HCEC 1CT (cell line): ENCODE measurements around the gene USB1.
A peak's percentile ranks its signal among the peaks of the same experiment; 100 is the strongest.
"Not testable (repeated sequence)": the region's sequence is repeated elsewhere in the genome, so short reads cannot be mapped to it uniquely, and the experiment has no call there.

Experiments used
- DNase-seq: peaks from one replicate; pipeline ENCODE4 v3.0.0-alpha.2; 2017

Gene USB1

GRCh38 chr16:57996406-57997175 lies 4.6 kb upstream of the USB1 start:
- no peak for DNase-seq

GRCh38 chr16:57997176-57997527 lies 4.1 kb upstream of the USB1 start:
- no peak for DNase-seq

GRCh38 chr16:57997528-57998265 lies 3.5 kb upstream of the USB1 start:
- no peak for DNase-seq

GRCh38 chr16:57998486-57998885 lies 2.7 kb upstream of the USB1 start:
- DNase-seq, result no peak

DNA sequence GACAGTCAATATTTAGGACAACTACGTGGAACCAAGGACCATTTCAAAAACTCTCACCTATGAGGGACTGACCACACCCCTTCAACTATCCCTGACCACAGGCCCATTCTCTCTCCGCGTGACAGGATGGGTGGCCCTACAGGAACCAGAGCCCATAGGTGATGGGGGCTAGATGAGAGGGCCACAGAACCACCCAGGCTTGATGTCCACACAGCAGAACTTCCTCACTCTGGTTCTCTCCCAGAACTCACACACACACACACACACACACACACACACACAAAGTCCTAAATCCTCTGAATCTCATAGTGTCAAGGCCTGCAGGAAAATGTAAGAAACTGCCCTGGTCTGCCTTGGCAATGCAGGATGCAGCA lies 2.2 kb upstream of the USB1 start:
- DNase-seq, result no peak

DNA sequence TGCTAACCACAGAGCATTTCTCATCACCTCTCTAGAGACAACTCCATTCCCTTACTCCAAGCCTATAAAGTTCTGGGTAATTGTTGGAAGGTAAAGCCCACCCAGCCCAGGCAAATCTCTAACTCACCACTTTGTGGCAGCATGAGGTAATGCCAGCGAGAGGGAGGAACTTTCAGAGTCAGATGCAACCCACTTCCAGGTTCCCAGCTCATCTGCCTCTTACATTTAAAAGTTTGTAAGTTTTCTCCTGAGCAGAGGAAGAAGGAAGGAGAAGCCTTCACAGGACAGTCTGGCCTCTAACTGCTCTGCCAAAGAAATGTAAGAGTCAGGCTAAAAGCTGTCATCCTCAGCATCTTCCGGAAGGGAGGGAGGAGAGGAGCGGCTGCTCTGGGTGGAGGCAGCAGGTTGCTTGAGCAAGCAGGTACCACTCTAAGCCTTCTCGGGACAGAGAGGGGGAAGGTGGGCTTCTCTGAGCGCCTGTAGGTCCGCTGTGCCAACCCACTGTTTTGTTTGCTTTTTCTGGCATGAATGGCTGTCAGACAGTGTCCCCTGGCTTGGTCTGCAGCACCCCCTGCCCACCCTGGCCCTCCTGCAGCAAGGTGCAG lies 1.7 kb upstream of the USB1 start:
- peak; percentile 7 for DNase-seq

GRCh38 chr16:57999971-58000705 lies 1.1 kb upstream of the USB1 start, which contains the start of gene ZNF319:
Gene ZNF319, minus strand, starts transcription at chr16:58000672. Its CDS starts 2,407 bp downstream, at chr16:57998265.
- no peak for DNase-seq

- no peak for DNase-seq
These were observed 691 bp downstream of the USB1 start for GRCh38 chr16:58001781-58002415.

GRCh38 chr16:58002416-58002800 lies 1.2 kb downstream of the USB1 start:
- DNase-seq, result no peak

- no peak for DNase-seq
These were observed 1.7 kb downstream of the USB1 start for GRCh38 chr16:58002936-58003335.

GRCh38 chr16:58004736-58005135 lies 3.5 kb downstream of the USB1 start:
- not testable (repeated sequence) for DNase-seq

DNA sequence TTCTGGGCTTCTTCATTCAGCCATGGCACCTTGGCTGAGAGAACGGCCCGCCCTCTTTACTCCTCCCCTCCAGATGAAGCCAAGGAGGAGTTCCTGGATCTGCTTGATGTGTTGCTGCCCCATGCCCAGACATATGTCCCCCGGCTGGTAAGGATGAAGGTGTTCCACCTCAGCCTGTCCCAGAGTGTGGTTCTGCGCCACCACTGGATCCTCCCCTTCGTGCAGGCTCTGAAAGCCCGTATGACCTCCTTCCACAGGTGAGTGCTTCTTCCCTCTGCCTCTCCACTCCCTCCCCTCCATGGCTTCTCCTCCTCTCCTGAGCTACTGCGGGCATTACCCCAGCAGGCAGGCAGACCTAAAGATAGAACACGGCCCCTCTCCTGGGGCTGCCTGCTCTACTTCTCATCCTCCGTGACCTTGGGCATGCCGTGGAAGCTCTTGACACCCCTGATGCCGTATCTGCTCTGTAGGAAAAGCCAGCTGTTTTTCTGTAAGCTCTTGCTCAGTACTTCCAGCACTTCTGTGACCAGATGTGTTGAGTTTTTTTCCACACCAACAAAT lies 8.7 kb downstream of the USB1 start:
- DNase-seq, result no peak

- no peak for DNase-seq
These were observed 9.7 kb downstream of the USB1 start for GRCh38 chr16:58010886-58011285.

DNA sequence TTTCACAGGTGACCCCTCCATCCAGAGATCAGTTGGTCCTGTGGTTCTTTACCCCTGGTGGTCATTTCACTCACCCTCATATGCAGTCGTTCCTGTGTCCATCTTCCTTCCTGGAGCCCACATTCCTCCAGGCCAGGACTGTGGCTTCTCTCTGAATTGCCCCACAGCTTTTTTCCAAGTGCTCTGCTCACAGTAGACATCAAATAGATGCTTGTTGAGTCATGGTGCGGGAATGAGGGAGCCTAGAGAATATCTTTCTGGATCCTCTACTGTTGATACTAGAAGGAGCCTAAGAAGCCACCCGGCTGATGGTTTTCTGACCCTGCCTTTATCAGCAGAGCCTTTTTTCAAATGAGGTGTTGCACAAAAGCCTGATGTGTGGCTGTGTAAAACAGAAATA lies 10.4 kb downstream of the USB1 start:
- DNase-seq, result peak; percentile 40

- no peak for DNase-seq
These were observed 11.3 kb downstream of the USB1 start for GRCh38 chr16:58012481-58012880.

DNA sequence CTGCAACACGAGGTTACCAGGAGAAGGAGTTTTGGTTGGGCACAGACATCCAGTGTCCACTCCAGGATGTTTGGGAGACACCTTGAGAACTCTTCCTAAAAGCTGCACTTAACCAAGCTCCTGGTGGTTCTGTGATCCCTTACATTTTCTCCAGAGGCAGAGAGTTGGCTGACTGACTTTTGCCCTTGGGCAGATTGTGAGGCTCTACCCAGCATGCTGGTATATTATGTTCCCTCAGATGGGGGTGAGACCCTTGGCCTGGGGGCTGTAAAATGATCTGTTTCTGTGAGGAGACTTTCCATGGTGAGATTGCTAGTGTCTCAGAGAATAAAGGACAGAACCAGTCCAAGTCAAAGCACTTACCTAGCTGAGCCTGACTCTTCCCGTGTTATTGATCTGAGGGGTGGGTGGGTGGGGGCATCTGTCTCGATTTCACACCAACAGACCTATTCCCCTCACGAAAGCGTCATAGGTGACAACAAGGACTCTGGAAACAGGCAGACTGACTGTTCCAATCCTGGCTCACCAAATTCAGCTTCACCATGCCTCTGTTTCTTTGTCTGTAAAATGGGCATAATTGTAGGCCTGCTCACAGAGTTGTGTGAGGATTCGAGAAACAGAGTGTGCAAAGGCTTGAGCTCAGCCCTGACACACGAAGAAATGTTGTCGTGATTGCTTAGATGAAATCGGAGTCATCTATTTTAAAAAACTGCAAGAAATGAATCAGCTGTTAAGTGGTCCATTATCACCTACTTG lies 12.2 kb downstream of the USB1 start:
- DNase-seq, result no peak

GRCh38 chr16:58016840-58017446 lies 15.7 kb downstream of the USB1 start:
- no peak for DNase-seq

DNA sequence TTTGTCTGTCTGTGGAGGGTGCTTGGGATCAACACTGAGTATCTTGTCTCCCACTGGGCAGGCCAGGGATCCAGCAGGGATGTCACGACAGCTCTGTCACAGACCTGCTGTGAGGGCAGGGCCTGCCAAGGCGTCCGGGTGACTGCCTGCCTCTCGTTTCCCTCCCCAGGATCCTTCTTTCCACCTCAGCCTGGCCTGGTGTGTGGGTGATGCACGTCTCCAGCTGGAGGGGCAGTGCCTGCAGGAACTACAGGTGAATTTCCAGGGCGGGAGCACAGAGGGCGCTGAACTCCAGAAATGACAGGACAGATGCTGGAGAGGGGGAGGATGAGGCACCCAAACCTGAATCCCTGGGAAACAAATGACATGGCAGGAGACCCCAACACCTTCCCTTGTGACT lies 17.6 kb downstream of the USB1 start:
- DNase-seq, result no peak

- DNase-seq, result no peak
These were observed 18.8 kb downstream of the USB1 start for GRCh38 chr16:58019866-58020538.

- peak; percentile 30 for DNase-seq
These were observed 19.7 kb downstream of the USB1 start for GRCh38 chr16:58020628-58021521.
